NCI-H226 (cell line): ENCODE data around the gene KIAA2012.
A peak's percentile ranks its signal among the peaks of the same experiment; 100 is the strongest.

Experiments
- DNase-seq: peaks from one replicate; pipeline ENCODE4 v3.0.0-alpha.2; 2015

The KIAA2012 gene

GRCh38 chr2:202072737-202073401 is at the start of gene KIAA2012:
Gene KIAA2012, plus strand, starts transcription at chr2:202073255. Its CDS starts 373 bp downstream, at chr2:202073628.
- no peak for DNase-seq

GRCh38 chr2:202023904-202024266 is 49.2 kb upstream of the KIAA2012 start:
- DNase-seq: no peak

- DNase-seq: no peak
Observed at GRCh38 chr2:202024871-202025270, 48.2 kb upstream of the KIAA2012 start.

- DNase-seq: peak; percentile 5
Observed at GRCh38 chr2:202025816-202026215, 47.2 kb upstream of the KIAA2012 start.

GRCh38 chr2:202026507-202026906 is 46.5 kb upstream of the KIAA2012 start:
- no peak for DNase-seq

- no peak for DNase-seq
Observed at GRCh38 chr2:202030691-202031090, 42.4 kb upstream of the KIAA2012 start.

GRCh38 chr2:202031246-202031951 is 41.7 kb upstream of the KIAA2012 start:
- no peak for DNase-seq

- DNase-seq: no peak
Observed at GRCh38 chr2:202032846-202033316, 40.2 kb upstream of the KIAA2012 start.

- DNase-seq: peak; percentile 56
Observed at GRCh38 chr2:202033317-202034248, 39.5 kb upstream of the KIAA2012 start, which contains the start of gene FZD7. Gene FZD7, plus strand, starts transcription at chr2:202033855. Its CDS starts 793 bp downstream, at chr2:202034648.

GRCh38 chr2:202034249-202035088 is 38.6 kb upstream of the KIAA2012 start:
- DNase-seq: no peak

GRCh38 chr2:202035089-202035940 is 37.7 kb upstream of the KIAA2012 start:
- no peak for DNase-seq

GRCh38 chr2:202035941-202036372 is 37.1 kb upstream of the KIAA2012 start:
- DNase-seq: no peak

- no peak for DNase-seq
Observed at GRCh38 chr2:202036601-202037037, 36.4 kb upstream of the KIAA2012 start.

GRCh38 chr2:202037086-202037485 is 36.0 kb upstream of the KIAA2012 start:
- no peak for DNase-seq

- DNase-seq: no peak
Observed at GRCh38 chr2:202038471-202039277, 34.4 kb upstream of the KIAA2012 start.

GRCh38 chr2:202039278-202040078 is 33.6 kb upstream of the KIAA2012 start:
- no peak for DNase-seq

GRCh38 chr2:202040079-202040844 is 32.8 kb upstream of the KIAA2012 start:
- no peak for DNase-seq

GRCh38 chr2:202042444-202042843 is 30.6 kb upstream of the KIAA2012 start:
- no peak for DNase-seq

GRCh38 chr2:202043475-202043874 is 29.6 kb upstream of the KIAA2012 start:
- DNase-seq: no peak
